NCI-H2107 treated with DMSO at 0.1 percent for 48 hours (cell line): ENCODE results near the gene STARD13.
A peak's percentile ranks its signal among the peaks of the same experiment; 100 is the strongest.

Experiments
- DNase-seq: peaks from one replicate; lab custom pipeline; 2025; ENCODE audit not compliant: unreplicated experiment; lab: John Stamatoyannopoulos, UW

The STARD13 gene

DNA sequence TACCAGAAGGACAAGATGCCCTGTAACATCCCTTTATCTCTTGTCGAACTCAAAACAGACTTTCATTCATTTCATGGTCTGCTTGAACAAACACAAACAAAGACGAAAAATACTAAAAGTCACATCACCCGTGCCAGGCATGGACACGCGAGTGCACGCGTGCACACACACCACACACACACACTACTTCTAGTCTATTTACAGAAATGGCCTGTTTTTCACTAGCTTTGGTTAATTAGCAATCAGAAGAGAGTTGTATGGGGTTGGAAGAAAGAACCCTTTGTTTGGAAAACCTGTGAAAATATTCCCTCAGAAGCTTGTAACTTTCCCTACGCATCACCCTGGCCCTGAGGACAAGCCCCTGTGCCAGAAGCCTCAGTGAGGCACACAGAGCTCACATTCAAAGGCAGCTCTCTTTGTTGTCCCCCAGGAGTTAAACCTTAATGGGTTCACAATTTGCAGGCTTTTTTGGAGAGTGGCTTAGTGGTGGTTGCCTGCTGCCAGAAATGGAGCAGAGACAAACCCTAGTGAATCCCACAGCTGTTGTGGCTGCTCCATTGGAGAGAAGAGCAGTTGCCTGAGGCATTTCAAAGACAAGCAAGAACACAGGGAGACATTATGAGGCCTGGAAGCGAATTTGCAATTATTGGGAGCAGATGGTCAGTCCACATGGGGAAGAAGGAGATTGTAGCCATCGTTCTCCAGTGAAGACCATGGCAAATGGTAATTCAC, 55.9 kb downstream of the STARD13 start:
- DNase-seq: no peak

DNA sequence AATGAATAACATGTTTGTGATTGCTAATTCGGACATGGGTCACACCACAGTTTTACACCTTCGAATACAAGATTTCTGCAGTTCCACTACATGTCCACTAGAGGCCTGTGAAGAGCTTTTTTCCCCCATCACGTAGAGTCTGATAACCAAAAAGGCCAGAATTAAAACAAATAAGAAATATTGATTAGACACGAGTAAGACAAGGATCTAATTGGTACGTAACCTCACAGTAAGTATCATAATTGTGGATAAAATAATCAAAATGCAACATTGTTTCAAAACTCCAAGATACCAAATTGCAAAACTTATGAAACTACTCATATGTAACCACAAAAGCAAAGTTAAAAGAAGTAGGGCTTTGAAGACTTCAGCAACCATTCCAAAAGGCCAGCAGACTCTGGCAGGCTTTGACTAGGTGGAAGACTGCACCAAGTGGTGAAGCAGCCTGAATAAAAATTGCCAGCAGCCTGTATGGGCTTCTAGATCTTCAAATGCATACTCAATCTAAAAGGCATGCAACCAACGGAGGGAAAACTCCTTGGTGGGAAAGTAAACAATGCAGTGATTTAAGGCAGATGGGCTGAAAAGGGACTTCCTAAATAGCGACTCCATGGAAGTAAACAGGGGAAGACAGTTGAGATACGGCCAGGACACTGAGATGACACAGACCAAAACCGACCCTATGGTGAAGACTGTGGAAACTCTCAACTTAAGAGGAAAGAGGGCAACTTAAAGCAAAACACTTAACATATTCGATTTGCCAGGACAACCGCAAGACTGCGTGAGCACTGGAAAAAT, 56.7 kb downstream of the STARD13 start:
- DNase-seq: peak; percentile 42

DNA sequence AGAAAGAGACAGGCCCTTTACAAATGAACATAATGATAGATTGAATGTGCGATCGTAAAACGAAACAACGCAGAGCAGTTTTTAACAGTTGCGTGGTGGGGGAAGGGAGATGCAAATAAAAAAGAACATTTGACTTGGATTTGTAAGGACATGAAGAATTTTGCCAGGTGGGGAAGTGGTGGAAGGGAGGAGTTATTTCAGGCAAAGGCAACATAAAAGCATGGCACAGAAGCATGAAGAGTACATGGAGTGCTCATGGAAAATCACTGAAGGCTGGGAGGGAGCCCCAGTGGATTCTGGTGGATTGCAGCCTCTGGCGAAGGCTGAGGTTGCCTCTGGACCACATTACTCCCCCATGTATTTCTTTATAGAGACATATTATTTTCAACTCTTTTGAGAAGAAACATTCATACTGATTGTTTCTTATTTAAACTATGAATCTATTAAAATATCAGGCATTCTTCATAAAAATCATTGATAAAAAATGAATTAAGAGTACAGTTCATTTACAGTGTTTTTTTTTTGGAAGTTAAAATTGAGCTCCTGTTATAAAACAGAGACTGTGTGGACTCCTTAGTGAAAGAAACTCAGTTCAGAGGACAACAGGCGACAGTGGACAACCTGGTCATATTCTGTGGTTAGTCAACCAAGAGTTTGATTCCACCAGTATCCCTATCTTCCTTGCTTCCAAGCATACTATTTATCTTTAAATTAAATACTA, 57.5 kb downstream of the STARD13 start:
- no peak for DNase-seq

DNA sequence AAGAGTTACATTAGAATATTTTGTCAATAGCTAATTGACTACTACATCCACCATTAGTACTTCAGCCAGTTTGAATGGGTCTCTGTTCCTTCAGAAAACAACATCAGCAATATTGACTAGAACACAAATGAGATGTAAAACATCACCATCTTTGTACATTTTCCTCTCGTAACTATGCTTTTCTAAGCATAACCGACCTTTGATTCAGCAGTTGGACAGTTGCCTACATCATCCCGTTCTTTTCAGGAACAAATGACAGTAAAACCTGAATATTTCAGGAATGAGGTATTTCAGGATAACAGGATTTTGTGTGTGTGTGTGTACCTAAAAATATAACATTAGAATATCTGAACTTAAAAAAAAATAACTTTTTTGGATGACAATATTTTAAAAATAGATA, 60.9 kb downstream of the STARD13 start:
- DNase-seq: no peak

DNA sequence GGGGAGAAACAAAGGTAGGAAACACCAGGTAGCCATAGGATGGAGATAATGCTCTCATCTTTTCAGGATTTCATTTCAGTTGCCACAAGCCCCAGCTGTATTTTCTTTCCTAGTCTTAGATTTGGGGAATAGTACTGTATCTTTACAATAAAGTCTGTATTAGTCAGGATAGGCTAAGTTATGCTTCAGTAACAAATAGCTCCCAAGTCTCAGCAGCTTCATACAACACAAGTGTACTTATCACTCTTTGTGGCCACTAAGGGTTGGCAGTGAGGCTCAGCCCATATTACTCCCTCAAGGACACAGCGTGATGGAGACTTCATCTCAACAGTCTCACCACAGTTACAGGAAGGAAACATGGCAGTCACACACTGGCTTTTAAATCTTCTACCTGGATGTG, 61.4 kb downstream of the STARD13 start:
- no peak for DNase-seq

DNA sequence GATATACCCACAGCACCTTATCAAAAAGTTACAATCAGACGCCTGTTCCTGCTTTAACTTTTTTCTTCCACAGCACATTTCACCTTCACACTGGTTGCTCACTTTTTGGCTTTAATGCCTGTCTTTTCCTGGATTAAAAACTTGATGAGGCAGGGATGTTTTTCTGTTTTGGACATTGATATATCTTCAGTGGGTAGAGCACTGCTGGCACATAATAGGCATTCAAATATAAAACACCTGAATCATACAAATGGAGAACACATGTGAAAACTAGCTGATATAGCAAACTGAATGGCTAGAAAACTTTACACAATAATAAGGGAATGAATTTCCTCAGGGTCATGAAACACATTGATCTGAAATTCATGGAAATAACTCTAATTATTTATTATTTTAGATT, 65.6 kb downstream of the STARD13 start:
- no peak for DNase-seq

DNA sequence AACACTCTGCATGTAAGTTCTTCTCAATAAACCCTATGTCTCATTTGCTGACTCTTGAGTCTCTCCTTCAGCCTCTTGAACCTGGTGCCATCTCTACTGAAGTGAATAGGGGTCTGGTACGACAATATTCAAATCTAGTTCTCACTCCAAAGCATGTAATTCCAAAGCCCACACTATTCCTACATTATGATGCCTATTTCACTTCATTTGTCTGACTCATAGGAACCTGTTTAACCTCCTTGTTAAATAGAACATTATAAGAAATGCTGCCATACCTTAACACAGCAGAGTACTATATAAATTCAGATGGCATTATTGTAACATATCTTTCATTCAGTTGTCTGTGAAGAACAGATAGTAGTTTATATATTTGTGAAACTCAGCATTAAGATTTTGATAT, 67.1 kb downstream of the STARD13 start:
- no peak for DNase-seq

DNA sequence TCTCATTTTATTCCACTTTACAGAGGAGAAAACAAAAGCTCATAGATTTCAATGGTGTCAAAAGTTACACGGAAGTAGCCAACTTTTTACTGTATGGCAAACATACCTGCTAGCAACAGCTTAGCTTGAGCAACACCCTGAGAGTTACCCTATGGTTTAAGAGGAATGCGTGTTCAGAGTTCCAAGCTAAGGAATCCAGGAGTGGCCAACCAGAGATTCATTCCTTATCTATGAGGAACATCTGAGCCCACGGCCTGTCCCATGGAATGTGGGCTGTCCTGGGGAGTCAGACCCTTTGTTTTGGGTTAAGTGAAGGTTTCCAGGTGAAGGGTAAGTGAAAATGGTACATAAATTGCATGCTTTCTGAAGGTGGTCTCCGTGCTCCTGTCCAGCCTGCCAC, 67.5 kb downstream of the STARD13 start:
- DNase-seq: no peak

DNA sequence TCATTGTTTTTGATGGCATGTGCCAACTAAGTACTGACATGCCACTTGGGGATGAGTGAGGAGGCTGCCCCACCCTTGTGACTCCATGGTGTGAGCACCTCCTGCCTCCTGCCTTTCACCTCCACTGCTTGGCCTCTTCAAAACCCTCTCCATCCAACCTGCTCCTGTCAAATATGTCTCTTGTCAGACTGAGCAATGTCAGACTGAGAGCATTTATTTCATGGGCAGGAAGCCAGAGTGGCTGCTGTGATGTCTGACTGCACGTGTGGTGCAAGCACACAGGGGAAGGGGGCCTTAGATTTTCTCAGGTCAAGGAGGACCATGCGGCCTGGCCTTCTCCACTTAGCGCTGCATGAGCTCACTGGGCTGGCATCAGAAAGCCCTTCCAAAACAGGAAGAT, 68.3 kb downstream of the STARD13 start:
- DNase-seq: no peak

DNA sequence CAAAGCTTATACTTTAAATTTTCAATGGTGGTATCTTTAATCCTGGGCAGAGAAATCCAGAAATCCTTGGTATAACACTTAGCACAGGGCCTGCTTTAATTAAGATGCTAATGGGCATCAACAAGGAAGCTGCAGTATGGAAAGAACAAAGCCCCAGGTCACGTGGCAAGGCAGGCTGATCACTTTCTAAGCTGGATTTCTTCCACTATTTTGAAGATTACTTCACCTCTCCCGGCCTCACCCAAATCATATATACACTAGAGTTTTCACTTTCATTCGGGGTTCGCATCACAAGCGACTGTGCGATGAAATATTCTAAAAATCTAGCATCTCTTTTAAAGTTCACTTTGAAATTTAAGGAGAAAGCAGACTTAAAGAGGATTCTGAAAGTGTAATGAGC, 71.8 kb downstream of the STARD13 start:
- no peak for DNase-seq

DNA sequence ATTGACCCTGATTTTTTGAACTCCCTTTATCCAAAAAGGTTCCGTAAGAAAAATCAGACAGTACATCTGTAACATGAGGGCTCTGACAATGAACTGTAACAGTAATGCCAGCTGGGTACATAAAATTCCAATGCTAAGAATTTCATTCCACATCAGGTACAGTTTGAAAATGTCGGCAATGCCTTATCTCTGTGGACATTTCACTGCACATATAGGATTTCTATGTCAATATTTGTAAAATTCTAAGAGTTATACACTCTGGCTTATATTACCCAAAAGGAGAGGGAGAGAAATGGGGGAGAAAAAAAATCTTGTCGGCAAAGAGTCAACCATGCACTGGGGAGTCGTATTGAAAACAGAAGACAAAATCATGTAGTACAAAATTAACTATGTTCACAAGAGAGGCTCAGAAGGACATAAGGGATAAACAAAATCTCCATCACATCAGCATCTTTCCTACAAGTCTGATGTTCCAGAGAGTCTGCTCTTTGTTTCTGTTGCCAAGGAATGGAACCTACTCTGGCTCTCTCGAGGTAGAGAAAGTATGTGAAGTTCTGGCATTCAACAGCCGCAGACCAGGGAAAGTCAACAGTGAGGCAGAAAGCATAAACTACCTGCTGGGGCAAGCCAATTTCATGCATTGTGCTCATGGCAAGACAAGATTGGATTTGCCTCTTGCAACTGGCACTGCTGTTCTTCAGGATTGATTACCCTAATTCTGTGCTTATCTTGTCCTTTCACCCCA, 72.4 kb downstream of the STARD13 start:
- DNase-seq: no peak

DNA sequence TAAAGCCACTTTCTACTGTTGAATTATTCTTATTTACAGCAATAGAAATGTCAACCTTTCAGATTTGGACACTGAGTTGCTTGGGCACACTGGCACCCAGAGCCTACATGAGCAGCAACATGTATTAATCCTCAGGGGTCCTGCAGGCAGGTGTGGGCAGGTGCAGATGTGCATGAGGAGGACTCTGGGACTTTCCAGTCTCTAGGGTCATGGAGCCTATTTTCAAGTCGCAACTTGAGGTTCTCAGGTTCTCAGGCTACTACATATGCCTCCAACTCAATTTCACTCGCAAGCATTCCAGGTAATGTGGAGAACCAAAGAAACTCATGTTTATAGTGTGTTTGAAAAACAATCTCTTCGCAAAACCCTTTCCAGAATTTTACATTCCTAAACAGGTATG, 73.2 kb downstream of the STARD13 start:
- no peak for DNase-seq

DNA sequence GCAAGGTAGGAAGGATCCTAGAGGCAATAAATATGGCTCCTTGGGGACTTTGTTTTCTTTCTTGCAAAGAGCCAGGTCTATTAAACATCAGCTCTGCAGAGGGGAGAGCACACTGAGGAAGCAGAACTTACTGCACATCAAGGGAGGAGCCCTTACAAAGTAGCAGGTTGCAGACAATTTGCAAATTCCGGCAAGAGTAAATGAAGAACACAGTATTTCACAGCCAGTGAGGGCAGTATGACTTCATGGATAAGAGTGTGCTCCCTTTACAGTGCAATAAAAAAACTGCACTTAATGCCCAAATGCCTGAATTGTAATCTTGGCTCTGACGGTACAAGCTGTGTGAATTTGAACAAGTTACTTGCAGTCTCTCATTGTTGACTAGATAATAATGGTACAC, 75.5 kb downstream of the STARD13 start:
- DNase-seq: no peak

DNA sequence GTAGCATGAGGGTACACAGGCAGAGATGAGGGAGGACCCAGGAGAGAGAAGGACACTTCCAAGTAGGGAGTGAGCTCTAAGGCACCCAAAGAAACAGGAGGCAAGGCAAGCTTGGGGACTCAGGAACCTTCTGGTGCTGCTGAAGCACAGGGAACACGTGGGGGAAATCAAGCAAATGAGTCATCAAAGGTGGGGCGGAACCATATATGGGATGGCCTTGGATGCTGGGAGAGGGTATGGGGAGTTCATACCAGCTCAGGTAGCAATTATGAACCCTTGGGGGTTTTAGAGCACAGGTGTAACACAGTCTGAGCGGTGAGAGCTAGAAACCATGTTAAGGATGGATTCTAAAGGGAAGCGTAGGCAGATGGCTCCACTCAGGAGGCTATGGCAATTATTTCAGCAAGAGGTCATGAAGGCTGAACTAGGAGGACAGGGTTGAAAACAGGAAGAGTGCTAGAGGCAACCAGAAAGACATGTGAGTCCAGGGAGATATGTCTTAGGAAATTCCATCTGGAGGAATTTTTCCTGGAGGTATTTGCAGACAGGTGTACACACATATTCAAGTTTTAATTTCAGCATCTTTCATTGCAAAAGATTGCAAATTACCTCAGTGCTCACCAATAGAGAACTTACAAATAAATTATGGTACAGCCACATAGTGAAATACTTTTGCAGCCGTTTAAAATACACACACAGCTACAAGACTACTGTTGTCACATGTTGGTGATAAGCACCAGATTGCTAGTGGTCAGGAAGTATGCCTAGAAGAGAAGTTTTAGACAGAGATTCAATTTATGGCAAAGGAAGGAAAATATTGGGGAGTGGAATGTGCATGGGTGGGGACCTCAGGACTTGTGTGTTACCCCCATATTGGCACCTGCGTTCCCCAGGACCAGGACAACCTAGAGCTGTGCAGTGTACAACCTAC, 77.0 kb downstream of the STARD13 start:
- no peak for DNase-seq

DNA sequence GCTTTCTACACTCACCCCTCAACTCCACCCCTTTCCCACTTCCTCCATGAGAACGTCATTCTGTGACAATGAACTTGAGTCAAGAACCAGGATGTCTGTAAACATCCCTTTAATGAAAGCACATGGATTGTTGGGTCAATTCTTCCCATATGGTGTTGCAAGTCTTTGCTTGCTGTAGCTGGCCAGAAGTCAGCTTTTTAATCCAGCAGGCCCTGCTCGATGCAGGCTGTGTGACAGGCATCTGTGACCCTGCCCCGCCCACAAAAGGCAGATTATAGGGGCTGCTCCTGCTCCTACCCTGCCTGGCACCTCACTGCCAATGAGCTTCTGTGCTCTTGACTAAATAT, 78.0 kb downstream of the STARD13 start:
- DNase-seq: no peak

DNA sequence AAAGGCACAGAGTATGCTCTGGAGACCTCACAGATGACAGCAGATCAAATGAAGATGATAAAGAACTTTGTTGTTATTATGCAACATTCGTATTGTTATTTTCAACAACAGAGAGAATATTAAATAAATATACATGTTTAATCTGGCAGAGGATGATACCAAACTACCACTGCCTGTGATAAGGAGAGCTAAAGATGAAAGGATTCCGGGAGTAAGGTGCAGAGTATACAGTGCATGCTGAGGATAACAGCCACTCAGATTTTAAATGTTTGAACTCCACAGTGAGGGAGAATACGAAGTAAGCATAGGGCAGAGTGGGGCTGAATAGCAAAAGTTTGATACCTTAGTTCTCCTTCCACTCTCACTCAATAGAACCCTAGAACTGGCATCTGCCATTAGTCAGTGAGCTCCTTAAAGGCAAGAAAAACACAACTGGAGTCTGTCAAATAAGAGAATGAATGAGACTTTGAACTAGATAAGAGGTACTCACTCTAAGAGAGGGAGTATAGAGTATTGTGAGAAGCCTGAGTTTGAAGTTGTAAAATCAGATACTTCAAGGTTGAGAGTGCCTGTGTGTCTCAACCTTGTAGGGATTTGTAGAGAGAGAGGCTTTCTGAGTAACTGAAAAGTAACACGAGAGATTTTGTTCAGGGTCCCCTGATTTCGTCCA, 78.5 kb downstream of the STARD13 start:
- no peak for DNase-seq

DNA sequence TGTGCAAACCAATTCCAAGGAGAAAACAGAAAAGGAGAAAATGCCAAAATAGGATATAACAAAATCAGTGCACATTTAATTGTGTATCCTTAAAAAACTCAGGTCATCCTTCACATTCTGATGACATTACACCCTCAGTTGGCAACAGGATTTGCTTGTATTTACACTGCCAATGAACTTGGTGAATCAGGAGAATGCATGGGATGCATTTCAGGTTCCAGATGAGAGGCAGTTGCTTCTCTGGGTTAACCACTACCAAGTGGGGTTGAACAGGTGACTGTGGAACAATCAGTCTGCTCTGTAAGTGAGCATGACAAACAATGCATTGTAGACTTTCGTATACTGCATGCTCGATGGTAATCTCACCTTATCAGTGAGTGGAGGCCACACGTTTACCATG, 79.1 kb downstream of the STARD13 start:
- no peak for DNase-seq

DNA sequence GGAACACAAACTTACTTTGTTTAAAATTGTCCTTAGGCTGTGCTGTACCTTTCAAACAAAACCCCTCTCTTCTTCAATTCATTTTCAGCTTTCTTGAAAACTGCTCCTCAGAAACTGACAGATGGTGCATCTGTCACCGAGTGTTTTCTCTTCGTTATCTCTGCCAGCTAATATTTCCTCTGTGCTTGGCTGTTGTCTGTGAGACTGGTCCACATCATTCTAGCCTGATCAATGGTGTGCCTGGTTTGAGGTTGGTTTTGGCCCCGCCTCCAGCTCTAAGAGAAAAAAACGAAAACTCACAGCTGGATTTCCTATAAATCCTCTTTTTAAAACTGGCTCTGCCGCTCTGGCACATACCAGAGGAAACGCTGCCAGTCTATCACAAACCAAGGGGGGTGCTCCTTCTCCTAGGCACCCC, 79.7 kb downstream of the STARD13 start:
- DNase-seq: no peak

DNA sequence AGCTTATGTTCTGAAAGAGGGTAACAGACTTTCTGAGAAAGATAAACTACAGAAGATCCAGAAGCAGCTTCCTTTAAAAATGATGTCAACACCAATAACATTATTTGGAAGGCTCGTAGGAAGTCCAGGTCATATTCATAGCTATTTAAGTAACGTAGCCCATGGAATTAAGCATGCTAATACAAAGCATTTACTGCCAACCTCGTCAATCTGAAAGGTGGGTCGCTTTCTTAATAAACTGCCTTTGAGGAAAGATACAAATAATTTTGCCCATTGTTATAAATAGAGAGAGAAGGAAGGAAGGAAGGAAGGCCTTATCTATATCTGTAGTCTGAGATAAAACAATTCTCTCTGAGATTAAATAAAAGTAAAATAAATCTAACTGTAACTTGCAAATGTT, 80.3 kb downstream of the STARD13 start:
- no peak for DNase-seq
